ENCODE measurements around the gene ZHX3. TPM values are rescaled to one million over a fixed set of nuclear protein-coding genes. Genes with fewer than 3 reads are reported as not detected.

ZHX3 gene
- total and polyA plus RNA-seq, 7 experiments from 2014 or later = 6.6 to 12.8 (median 8.1) TPM

DNA sequence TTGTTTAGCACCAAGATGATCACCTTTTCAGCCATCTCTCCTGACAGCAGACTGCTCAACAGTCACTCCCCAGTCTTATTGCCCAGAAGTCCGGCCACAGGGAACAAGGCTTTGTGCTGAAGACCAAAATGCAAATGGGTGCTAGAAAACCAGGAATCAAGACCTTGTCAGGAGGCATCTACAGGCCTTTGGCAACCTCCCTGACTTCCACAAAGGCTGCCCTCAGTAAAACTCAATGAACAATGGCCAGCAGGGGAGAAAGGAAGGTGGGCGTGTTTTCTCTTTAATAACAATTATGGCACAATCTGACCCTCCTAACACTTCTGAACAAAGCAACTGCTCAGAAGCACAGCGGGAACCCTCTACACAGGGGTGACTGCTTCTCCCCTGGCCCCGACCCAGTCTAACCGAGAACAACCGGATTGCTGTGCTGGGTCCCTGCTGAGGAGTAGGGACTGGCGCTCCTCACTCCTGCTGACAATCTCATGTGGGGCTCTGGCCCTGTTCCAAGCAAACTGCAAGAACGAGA, 138.6 kb downstream of the ZHX3 start:
- H3K27ac ChIP-seq (ENCODE audit: low read depth, low read length) = no peak overlapping the region
- ChIA-PET CTCF (interaction anchor here (0.6 kb wide), 1 partner anchor 160 kb away, joined by 3 read pairs; no protein-coding TSS in a partner anchor), POLR2A (interaction anchor here (1.4 kb wide), 1 partner anchor 11 kb away, joined by 4 read pairs; no protein-coding TSS in a partner anchor)
- ATAC-seq (no peak), DNase-seq (peak in 2 of 9 donors; percentile 1 to 14)
- Mint-ChIP-seq H3K27me3 (no peaks in the 10 kb centered on the region), H3K27ac (peak overlapping the region in 8 of 9 donors; percentile 19 to 88 (median 44)), H3K9me3 (no peaks in the 10 kb centered on the region), H3K4me3 (no peak overlapping the region), H3K36me3 (peaks cover 0 to 11% (median 3%) of the 10 kb centered on the region in 5 donors), H3K4me1 (peaks cover 1 to 24% (median 15%) of the 10 kb centered on the region in 7 donors)
- H3K4me3 ChIP-seq (ENCODE audit: low read length) = no peak overlapping the region
- no peaks in the 10 kb centered on the region for H3K9me3 ChIP-seq (ENCODE audit: control insufficient read depth in 2 of 3, low read length in 3 of 3)
- intact Hi-C loops (cut with micrococcal nuclease) = no loop called here
- peaks cover 9 to 36% (median 14%) of the 10 kb centered on the region in 3 experiments for H3K36me3 ChIP-seq (ENCODE audit: control insufficient read depth in 2 of 3, insufficient read depth in 3 of 3, low read length in 3 of 3)
- no peaks in the 10 kb centered on the region for H3K4me1 ChIP-seq (ENCODE audit: control insufficient read depth in 2 of 2, insufficient read depth in 2 of 2, low read length in 2 of 2)
- no peaks in the 10 kb centered on the region for H3K27me3 ChIP-seq (ENCODE audit: control insufficient read depth in 2 of 2, insufficient read depth in 2 of 2, low read length in 2 of 2)

DNA sequence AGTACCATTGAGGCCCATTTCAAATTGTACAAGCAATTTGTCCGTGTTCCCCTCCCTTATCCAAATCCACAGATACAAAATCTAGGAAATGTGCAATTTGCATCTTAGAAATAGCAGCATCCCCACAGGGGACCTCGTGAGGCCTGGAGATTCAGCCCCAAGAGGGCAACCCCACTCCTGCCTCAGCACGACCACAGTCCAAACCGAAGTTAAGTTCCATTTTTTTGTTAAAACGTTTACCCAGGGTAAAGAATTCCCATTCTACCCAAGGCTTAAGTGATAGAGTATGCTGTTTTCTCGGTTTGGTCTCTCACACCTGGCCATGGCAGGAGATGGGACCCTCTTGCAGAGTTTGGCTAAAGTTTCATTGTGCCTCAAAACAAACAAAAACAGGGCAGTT, 139.0 kb downstream of the ZHX3 start:
- Mint-ChIP-seq H3K9me3 (no peaks in the 10 kb centered on the region), H3K36me3 (peaks cover 0 to 15% (median 3%) of the 10 kb centered on the region in 5 donors), H3K27ac (peak overlapping the region in 8 of 9 donors; percentile 16 to 88 (median 38)), H3K27me3 (no peaks in the 10 kb centered on the region), H3K4me3 (no peak overlapping the region), H3K4me1 (peaks cover 1 to 26% (median 15%) of the 10 kb centered on the region in 7 donors)
- H3K27me3 ChIP-seq (ENCODE audit: control insufficient read depth in 2 of 2, insufficient read depth in 2 of 2, low read length in 2 of 2) = no peaks in the 10 kb centered on the region
- ATAC-seq (no peak), DNase-seq (no peak)
- no peak overlapping the region for H3K4me3 ChIP-seq (ENCODE audit: low read length)
- H3K4me1 ChIP-seq (ENCODE audit: control insufficient read depth in 2 of 2, insufficient read depth in 2 of 2, low read length in 2 of 2) = no peaks in the 10 kb centered on the region
- no peaks in the 10 kb centered on the region for H3K9me3 ChIP-seq (ENCODE audit: control insufficient read depth in 2 of 3, low read length in 3 of 3)
- no peak overlapping the region for H3K27ac ChIP-seq (ENCODE audit: low read depth, low read length)
- intact Hi-C loops (cut with micrococcal nuclease) = no loop called here
- CTCF ChIA-PET = no interaction called here
- POLR2A ChIA-PET = no interaction called here
- H3K36me3 ChIP-seq (ENCODE audit: control insufficient read depth in 2 of 3, insufficient read depth in 3 of 3, low read length in 3 of 3) = peaks cover 13 to 41% (median 16%) of the 10 kb centered on the region in 3 experiments

DNA sequence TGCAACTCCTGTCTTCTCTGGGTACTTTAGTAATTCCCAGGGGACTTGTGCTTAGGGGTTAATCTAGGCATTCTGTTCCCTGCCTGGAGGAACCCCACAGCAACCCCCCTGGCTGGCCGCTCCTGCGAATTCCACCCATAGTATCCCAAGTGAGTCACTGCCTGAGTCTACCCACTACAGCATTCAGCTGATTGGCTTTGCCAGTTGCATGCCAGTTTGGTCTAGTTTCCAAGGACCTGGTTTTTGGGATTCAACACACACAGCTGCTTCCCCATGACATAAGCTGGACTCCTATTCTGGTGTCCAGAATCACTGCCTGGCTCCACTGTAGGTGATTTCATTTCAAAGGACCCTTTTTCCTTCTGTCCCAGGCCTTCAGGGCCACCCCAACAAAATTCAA, 139.9 kb downstream of the ZHX3 start:
- peak in 1 of 9 donors; percentile 13 for DNase-seq
- intact Hi-C loops (cut with micrococcal nuclease) = no loop called here

DNA sequence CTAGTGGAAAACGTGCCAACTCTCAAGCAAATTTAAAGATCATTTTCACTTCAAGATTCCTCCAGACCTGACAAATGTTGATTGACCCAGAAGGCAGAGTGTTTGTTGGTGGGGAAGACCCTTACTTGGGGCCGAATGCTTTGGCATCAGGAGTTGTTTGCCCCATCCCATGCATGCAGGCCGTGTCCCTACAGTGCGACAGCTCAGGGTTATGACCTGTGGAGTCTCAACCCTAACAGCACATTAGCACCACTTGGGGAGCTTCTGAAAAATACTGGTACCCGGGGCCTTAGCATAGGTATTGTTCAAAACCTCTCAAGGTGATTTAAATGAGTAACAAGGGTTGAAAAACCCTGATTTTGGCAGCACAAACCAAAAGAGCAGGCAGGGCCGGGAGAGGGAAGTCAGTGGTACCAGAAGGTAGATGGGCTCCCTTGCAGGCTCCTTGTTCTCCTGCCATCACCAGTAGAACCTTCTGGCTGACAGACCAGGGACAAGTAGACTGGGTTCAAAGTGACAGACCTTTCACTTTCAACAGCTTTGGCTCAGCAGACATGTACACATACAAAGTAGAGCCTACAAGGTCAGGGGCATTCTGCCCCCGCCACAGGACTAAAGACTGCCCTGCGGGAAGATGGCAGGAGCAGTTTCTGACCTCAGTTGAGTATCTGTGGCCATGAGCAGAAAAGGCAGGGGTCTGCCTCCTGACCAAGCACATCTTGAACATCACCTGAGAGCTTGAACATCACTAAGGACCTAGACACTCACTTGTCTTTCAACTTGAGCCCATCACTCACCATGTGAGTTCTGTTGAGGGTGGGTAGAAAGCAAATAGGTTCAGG, 140.6 kb downstream of the ZHX3 start:
- peaks cover 0 to 24% (median 10%) of the 10 kb centered on the region in 5 donors for H3K36me3 Mint-ChIP-seq

More for the DNA sequence above, 139.9 kb downstream of the ZHX3 start:
- no peak for ATAC-seq
- Mint-ChIP-seq H3K36me3 (peaks cover 0 to 22% (median 10%) of the 10 kb centered on the region in 5 donors), H3K4me1 (peaks cover 4 to 32% (median 19%) of the 10 kb centered on the region in 7 donors), H3K27ac (peak overlapping the region in 7 of 9 donors; percentile 16 to 88 (median 63)), H3K9me3 (no peaks in the 10 kb centered on the region), H3K4me3 (no peak overlapping the region), H3K27me3 (no peaks in the 10 kb centered on the region)
- no peak overlapping the region for H3K4me3 ChIP-seq (ENCODE audit: low read length)
- H3K36me3 ChIP-seq (ENCODE audit: control insufficient read depth in 2 of 3, insufficient read depth in 3 of 3, low read length in 3 of 3) = peaks cover 17 to 49% (median 20%) of the 10 kb centered on the region in 3 experiments
- H3K27me3 ChIP-seq (ENCODE audit: control insufficient read depth in 2 of 2, insufficient read depth in 2 of 2, low read length in 2 of 2) = no peaks in the 10 kb centered on the region
- no peaks in the 10 kb centered on the region for H3K9me3 ChIP-seq (ENCODE audit: control insufficient read depth in 2 of 3, low read length in 3 of 3)
- H3K27ac ChIP-seq (ENCODE audit: low read depth, low read length) = no peak overlapping the region
- no peaks in the 10 kb centered on the region for H3K4me1 ChIP-seq (ENCODE audit: control insufficient read depth in 2 of 2, insufficient read depth in 2 of 2, low read length in 2 of 2)
- CTCF ChIA-PET = interaction anchor here (2.1 kb wide), 1 partner anchor 55 kb away, joined by 4 read pairs; no protein-coding TSS in a partner anchor
- POLR2A ChIA-PET = interaction anchor here (0.6 to 1.0 kb wide), 2 partner anchors 20 to 41 kb away, joined by 3 read pairs; partner anchors contain the start of gene PLCG1

DNA sequence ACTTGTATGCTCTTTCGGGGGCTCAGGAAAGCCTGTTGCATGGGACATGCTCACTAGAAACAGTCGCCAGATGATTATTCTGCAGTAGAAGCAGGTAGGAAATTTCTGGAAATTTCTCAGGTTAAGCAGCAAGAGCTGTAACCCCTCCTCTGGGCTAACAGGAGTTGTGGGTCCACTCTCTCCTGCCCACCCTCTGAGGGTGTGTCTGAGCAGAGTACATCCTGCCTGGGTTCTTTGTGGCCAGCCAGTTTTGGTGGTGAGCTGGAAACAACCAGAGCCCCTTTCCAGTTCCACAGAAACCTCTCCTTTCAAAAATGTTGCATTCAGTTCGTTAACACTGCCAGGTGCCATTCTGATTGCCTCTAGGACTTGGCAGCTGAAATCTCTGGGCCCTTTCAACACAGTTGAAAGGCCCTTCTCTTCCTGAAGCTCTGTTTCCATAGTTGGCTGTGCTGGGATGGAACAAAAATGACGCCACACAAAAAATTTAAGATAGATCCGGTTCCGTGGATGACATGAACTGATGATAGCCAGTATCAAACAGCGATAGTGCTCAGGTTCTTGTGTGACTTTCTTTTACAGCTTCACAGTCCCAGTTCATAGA, 141.7 kb downstream of the ZHX3 start:
- DNase-seq (peak in 1 of 9 donors; percentile 6), ATAC-seq (no peak)
- Mint-ChIP-seq H3K9me3 (no peaks in the 10 kb centered on the region), H3K27me3 (no peaks in the 10 kb centered on the region), H3K27ac (peak overlapping the region in 8 of 9 donors; percentile 19 to 88 (median 66)), H3K36me3 (peaks cover 0 to 34% (median 16%) of the 10 kb centered on the region in 5 donors), H3K4me1 (peaks cover under 1 to 29% (median 18%) of the 10 kb centered on the region in 7 donors), H3K4me3 (no peak overlapping the region)
- Histone ChIP-seq H3K4me3 (ENCODE audit: low read length) (no peak overlapping the region), H3K36me3 (ENCODE audit: control insufficient read depth in 2 of 3, insufficient read depth in 3 of 3, low read length in 3 of 3) (peaks cover 17 to 65% (median 24%) of the 10 kb centered on the region in 3 experiments), H3K4me1 (ENCODE audit: control insufficient read depth in 2 of 2, insufficient read depth in 2 of 2, low read length in 2 of 2) (no peaks in the 10 kb centered on the region), H3K9me3 (ENCODE audit: control insufficient read depth in 2 of 3, low read length in 3 of 3) (no peaks in the 10 kb centered on the region), H3K27ac (ENCODE audit: low read depth, low read length) (no peak overlapping the region), H3K27me3 (ENCODE audit: control insufficient read depth in 2 of 2, insufficient read depth in 2 of 2, low read length in 2 of 2) (no peaks in the 10 kb centered on the region)
- POLR2A ChIA-PET = interaction anchor here (1.2 kb wide), 1 partner anchor 35 kb away, joined by 3 read pairs; no protein-coding TSS in a partner anchor
- intact Hi-C loops (cut with micrococcal nuclease) = no loop called here
- CTCF ChIA-PET = interaction anchor here (0.6 to 2.8 kb wide), 4 partner anchors 18 to 79 kb away, joined by 3 to 14 read pairs (median 4); no protein-coding TSS in a partner anchor

More for the DNA sequence above, 140.6 kb downstream of the ZHX3 start:
- ChIA-PET POLR2A (interaction anchor here (0.6 to 1.0 kb wide), 3 partner anchors 19 to 129 kb away, joined by 3 to 4 read pairs (median 3); partner anchors contain the start of gene PLCG1), CTCF (interaction anchor here (0.8 to 2.8 kb wide), 3 partner anchors 42 to 164 kb away, joined by 3 to 14 read pairs (median 4); partner anchors contain the start of gene LPIN3)
- Histone ChIP-seq H3K9me3 (ENCODE audit: control insufficient read depth in 2 of 3, low read length in 3 of 3) (no peaks in the 10 kb centered on the region), H3K27ac (ENCODE audit: low read depth, low read length) (peak overlapping the region; percentile 19), H3K36me3 (ENCODE audit: control insufficient read depth in 2 of 3, insufficient read depth in 3 of 3, low read length in 3 of 3) (peaks cover 17 to 56% (median 24%) of the 10 kb centered on the region in 3 experiments), H3K27me3 (ENCODE audit: control insufficient read depth in 2 of 2, insufficient read depth in 2 of 2, low read length in 2 of 2) (no peaks in the 10 kb centered on the region), H3K4me1 (ENCODE audit: control insufficient read depth in 2 of 2, insufficient read depth in 2 of 2, low read length in 2 of 2) (no peaks in the 10 kb centered on the region), H3K4me3 (ENCODE audit: low read length) (no peak overlapping the region)
- no peak for ATAC-seq
- peak overlapping the region; percentile 19 to 88 (median 71) for H3K27ac Mint-ChIP-seq
- DNase-seq = peak in 2 of 9 donors; percentile 2 to 11
- H3K9me3 Mint-ChIP-seq = no peaks in the 10 kb centered on the region
- H3K4me3 Mint-ChIP-seq = no peak overlapping the region
- H3K4me1 Mint-ChIP-seq = peaks cover 3 to 27% (median 14%) of the 10 kb centered on the region in 7 donors
- H3K27me3 Mint-ChIP-seq = no peaks in the 10 kb centered on the region
- intact Hi-C loops (cut with micrococcal nuclease) = no loop called here

DNA sequence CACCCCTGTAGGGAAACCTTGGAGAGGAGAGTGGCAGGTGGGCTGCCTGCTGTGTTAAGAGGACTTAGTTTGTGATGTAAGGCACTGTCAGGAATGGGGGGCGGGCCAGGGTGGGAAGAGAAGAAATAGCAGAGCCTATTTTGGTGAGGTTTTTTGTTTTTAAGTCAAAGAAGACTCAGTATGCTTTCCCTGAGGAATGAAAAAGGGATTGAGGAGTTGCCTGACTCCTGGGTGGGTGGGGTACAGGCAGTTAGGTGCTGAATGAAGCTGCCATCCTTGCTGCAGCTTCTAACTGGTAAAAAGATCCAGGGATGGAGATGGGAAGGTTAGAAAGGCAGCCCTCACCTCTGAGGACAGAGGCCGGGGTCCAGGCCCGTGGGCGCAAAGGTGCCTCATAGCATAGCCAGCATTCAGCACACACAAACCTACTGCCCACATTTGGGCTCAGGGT, 142.3 kb downstream of the ZHX3 start:
- Histone ChIP-seq H3K4me3 (ENCODE audit: low read length) (no peak overlapping the region), H3K27ac (ENCODE audit: low read depth, low read length) (peak overlapping the region; percentile 37), H3K9me3 (ENCODE audit: control insufficient read depth in 2 of 3, low read length in 3 of 3) (no peaks in the 10 kb centered on the region), H3K27me3 (ENCODE audit: control insufficient read depth in 2 of 2, insufficient read depth in 2 of 2, low read length in 2 of 2) (no peaks in the 10 kb centered on the region), H3K4me1 (ENCODE audit: control insufficient read depth in 2 of 2, insufficient read depth in 2 of 2, low read length in 2 of 2) (no peaks in the 10 kb centered on the region), H3K36me3 (ENCODE audit: control insufficient read depth in 2 of 3, insufficient read depth in 3 of 3, low read length in 3 of 3) (peaks cover 22 to 71% (median 27%) of the 10 kb centered on the region in 3 experiments)
- Mint-ChIP-seq H3K36me3 (peaks cover 6 to 40% (median 22%) of the 10 kb centered on the region in 5 donors), H3K4me1 (peaks cover 7 to 35% (median 23%) of the 10 kb centered on the region in 7 donors), H3K27ac (peak overlapping the region in 8 of 9 donors; percentile 36 to 88 (median 71)), H3K4me3 (no peak overlapping the region), H3K27me3 (no peaks in the 10 kb centered on the region), H3K9me3 (no peaks in the 10 kb centered on the region)
- DNase-seq (peak in 1 of 9 donors; percentile 10), ATAC-seq (no peak)
- ChIA-PET POLR2A (interaction anchor here (0.7 to 1.2 kb wide), 2 partner anchors 22 to 34 kb away, joined by 3 read pairs; no protein-coding TSS in a partner anchor), CTCF (interaction anchor here (0.6 to 2.8 kb wide), 3 partner anchors 17 to 79 kb away, joined by 3 to 14 read pairs (median 3); no protein-coding TSS in a partner anchor)
- intact Hi-C loops (cut with micrococcal nuclease) = no loop called here
